Measurements from ENCODE around the gene MARCKSL1.

MARCKSL1 gene

DNA sequence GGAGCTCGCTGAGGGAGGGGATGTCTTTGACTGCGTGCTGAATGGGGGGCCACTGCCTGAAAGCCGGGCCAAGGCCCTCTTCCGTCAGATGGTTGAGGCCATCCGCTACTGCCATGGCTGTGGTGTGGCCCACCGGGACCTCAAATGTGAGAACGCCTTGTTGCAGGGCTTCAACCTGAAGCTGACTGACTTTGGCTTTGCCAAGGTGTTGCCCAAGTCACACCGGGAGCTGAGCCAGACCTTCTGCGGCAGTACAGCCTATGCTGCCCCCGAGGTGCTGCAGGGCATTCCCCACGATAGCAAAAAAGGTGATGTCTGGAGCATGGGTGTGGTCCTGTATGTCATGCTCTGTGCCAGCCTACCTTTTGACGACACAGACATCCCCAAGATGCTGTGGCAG, 27.7 kb upstream of the MARCKSL1 start:
- Histone ChIP-seq H3K9me3 (ENCODE audit: control insufficient read depth, insufficient read depth, low read length) (no peaks in the 10 kb centered on the region), H3K4me1 (ENCODE audit: control insufficient read depth, low read length) (peaks cover 27% of the 10 kb centered on the region), H3K27ac (ENCODE audit: low read depth, low read length) (no peak overlapping the region)

DNA sequence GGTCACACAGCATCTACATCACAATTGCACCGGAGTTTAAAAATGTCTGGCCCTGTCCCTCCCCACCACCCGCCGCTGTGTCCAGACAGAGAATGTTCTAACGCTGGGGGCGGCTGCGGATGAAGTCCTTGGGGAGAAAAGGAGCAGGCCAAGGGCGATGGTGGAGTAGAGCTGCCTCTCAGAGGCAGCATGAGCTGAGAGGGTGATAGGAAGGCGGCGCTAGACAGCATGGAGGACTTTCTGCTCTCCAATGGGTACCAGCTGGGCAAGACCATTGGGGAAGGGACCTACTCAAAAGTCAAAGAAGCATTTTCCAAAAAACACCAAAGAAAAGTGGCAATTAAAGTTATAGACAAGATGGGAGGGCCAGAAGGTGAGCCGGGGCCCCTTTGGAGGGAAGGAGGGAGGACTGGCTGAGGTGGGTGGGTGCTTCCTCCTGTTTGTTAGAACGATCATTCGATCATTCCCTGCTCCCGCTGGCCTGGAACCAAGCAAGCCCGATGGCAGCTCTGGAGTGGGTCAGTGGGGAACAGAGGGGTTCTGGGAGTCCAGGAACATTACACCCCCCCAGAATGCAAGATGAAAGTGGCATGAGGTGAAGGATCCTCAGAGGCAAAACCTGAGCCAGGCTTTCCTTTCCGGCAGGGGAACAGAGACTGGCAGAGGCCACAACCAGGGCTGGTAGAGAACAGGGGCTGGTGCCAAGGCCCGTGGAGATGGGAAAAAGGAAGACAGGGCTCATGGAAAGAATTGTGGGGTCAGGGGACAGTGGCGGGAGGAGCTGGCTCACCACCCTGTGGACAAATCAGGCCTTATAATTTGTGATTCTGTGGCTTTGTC, 26.7 kb upstream of the MARCKSL1 start, which contains the start of the genes FAM229A and TSSK3:
FAM229A (minus strand) TSS at position 12 of the 840 bp plus-strand sequence. CDS start 394 bp downstream, outside the sequence.
TSSK3 (plus strand) TSS at position 66 of the 840 bp plus-strand sequence; CDS start at position 229, 163 bp downstream.
- H3K4me1 ChIP-seq (ENCODE audit: control insufficient read depth, low read length) = peaks cover 27% of the 10 kb centered on the region
- H3K4me3 ChIP-seq (ENCODE audit: low read length) = peak within 1 kb of the TSS; percentile 37
- H3K27me3 ChIP-seq (ENCODE audit: control insufficient read depth, low read length) = no peaks in the 10 kb centered on the region

More for the DNA sequence above, 27.7 kb upstream of the MARCKSL1 start:
- peaks cover 11% of the 10 kb centered on the region for H3F3A ChIP-seq (ENCODE audit: control insufficient read depth, insufficient read depth)
- peaks cover 23% of the 10 kb centered on the region; the same call in 1 of the 2 replicates for H3K36me3 ChIP-seq (ENCODE audit: control insufficient read depth, low read length)
- TF ChIP-seq, protein P1, sequence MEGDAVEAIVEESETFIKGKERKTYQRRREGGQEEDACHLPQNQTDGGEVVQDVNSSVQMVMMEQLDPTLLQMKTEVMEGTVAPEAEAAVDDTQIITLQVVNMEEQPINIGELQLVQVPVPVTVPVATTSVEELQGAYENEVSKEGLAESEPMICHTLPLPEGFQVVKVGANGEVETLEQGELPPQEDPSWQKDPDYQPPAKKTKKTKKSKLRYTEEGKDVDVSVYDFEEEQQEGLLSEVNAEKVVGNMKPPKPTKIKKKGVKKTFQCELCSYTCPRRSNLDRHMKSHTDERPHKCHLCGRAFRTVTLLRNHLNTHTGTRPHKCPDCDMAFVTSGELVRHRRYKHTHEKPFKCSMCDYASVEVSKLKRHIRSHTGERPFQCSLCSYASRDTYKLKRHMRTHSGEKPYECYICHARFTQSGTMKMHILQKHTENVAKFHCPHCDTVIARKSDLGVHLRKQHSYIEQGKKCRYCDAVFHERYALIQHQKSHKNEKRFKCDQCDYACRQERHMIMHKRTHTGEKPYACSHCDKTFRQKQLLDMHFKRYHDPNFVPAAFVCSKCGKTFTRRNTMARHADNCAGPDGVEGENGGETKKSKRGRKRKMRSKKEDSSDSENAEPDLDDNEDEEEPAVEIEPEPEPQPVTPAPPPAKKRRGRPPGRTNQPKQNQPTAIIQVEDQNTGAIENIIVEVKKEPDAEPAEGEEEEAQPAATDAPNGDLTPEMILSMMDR (IDR thresholded peaks at IDR 0.05; ENCODE audit: low read depth, low read length, poor library complexity, severe bottlenecking) = no peak
- TF ChIP-seq EZH2phosphoT487 (IDR thresholded peaks at IDR 0.05; ENCODE audit: borderline replicate concordance, low read length) = no peak
- H3K79me2 ChIP-seq (ENCODE audit: control insufficient read depth, low read length) = no peaks in the 10 kb centered on the region
- no peaks in the 10 kb centered on the region for H3K27me3 ChIP-seq (ENCODE audit: control insufficient read depth, low read length)
- no peak overlapping the region for H3K4me3 ChIP-seq (ENCODE audit: low read length)
- no peak overlapping the region for H3K4me2 ChIP-seq (ENCODE audit: low read length)
- H3K9me2 ChIP-seq (replicated peaks; ENCODE audit: control insufficient read depth, low read length) = no peaks in the 10 kb centered on the region
- H4K20me1 ChIP-seq (ENCODE audit: control insufficient read depth, insufficient read depth, low read depth, low read length) = no peaks in the 10 kb centered on the region

DNA sequence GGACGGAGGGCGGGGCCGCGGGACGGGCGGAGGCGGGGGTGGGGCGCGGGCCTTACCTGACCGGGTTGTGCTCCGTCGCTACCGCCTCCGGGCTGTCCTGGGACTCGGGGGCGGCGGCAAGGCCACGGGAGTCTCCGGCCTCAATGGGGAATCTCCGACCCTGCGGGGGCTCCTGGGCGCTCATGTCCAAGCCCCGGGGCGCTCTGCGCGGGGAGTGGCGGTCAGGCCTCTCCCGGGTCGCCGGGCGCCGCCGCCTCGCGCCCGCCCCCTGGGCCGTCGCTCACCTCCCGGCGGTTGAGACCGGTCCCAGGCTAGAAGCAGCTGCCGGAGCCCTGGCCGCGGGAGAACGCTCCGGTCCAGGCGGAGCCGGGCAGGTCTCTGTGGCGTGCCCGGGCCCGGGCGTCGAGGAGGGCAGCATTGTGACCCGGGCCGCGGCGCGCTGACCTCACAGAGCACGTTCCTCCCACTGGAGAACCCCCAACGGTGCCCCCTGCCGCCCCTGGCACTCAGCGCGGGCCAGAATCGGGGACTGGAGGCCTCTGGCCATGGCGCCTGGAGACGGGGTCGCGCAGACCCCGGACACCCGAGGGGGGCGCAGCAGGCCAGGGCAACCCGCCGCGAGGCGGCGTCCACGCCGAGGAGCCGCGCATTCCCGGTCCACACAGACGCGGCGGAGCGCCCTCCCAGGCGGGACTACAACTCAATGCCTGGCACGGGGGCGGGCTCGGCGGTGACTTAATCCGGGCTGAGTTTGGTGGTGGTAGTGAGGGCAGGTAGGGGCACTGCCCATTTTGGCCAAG, 25.8 kb upstream of the MARCKSL1 start:
- H4K20me1 ChIP-seq (ENCODE audit: control insufficient read depth, insufficient read depth, low read depth, low read length) = no peaks in the 10 kb centered on the region
- no peaks in the 10 kb centered on the region for H3K79me2 ChIP-seq (ENCODE audit: control insufficient read depth, low read length)
- peaks cover 12% of the 10 kb centered on the region; the same call in 1 of the 2 replicates for H3K36me3 ChIP-seq (ENCODE audit: control insufficient read depth, low read length)
- H3K4me2 ChIP-seq (ENCODE audit: low read length) = peak overlapping the region; percentile 53
- H3K4me3 ChIP-seq (ENCODE audit: low read length) = peak overlapping the region; percentile 37
- H3K27ac ChIP-seq (ENCODE audit: low read depth, low read length) = no peak overlapping the region
- peaks cover 15% of the 10 kb centered on the region for H3F3A ChIP-seq (ENCODE audit: control insufficient read depth, insufficient read depth)
- H3K4me1 ChIP-seq (ENCODE audit: control insufficient read depth, low read length) = peaks cover 27% of the 10 kb centered on the region
- no peaks in the 10 kb centered on the region for H3K9me2 ChIP-seq (replicated peaks; ENCODE audit: control insufficient read depth, low read length)
- no peaks in the 10 kb centered on the region for H3K27me3 ChIP-seq (ENCODE audit: control insufficient read depth, low read length)
- no peaks in the 10 kb centered on the region for H3K9me3 ChIP-seq (ENCODE audit: control insufficient read depth, insufficient read depth, low read length)
- TF ChIP-seq EZH2phosphoT487 (IDR thresholded peaks at IDR 0.05; ENCODE audit: borderline replicate concordance, low read length) = no peak
- TF ChIP-seq, protein P1 (IDR thresholded peaks at IDR 0.05; ENCODE audit: low read depth, low read length, poor library complexity, severe bottlenecking) = peak; percentile 22

More for the DNA sequence above, 26.7 kb upstream of the MARCKSL1 start, which contains the start of the genes FAM229A and TSSK3:
- H3K79me2 ChIP-seq (ENCODE audit: control insufficient read depth, low read length) = no peaks in the 10 kb centered on the region
- peak within 1 kb of the TSS; percentile 53 for H3K4me2 ChIP-seq (ENCODE audit: low read length)
- H3F3A ChIP-seq (ENCODE audit: control insufficient read depth, insufficient read depth) = peaks cover 15% of the 10 kb centered on the region
- TF ChIP-seq, protein P1 (IDR thresholded peaks at IDR 0.05; ENCODE audit: low read depth, low read length, poor library complexity, severe bottlenecking) = no peak
- no peak for TF ChIP-seq EZH2phosphoT487 (IDR thresholded peaks at IDR 0.05; ENCODE audit: borderline replicate concordance, low read length)
- peaks cover 18% of the 10 kb centered on the region; the same call in 1 of the 2 replicates for H3K36me3 ChIP-seq (ENCODE audit: control insufficient read depth, low read length)
- H3K9me2 ChIP-seq (replicated peaks; ENCODE audit: control insufficient read depth, low read length) = no peaks in the 10 kb centered on the region
- no peaks in the 10 kb centered on the region for H4K20me1 ChIP-seq (ENCODE audit: control insufficient read depth, insufficient read depth, low read depth, low read length)
- no peak within 1 kb of the TSS for H3K27ac ChIP-seq (ENCODE audit: low read depth, low read length)
- no peaks in the 10 kb centered on the region for H3K9me3 ChIP-seq (ENCODE audit: control insufficient read depth, insufficient read depth, low read length)

Measured in DOHH2 (cell line).